Naive B cell (primary cell): ENCODE data around the gene FBLIM1. TPM values are rescaled to one million over a fixed set of nuclear protein-coding genes. Genes with fewer than 3 reads are reported as not detected.
A peak's percentile ranks its signal among the peaks of the same experiment; 100 is the strongest.

Source experiments
- ATAC-seq, 2 donors: fragments of 150-1000 bp; cut with Tn5 transposase; 2 replicates each; pipeline ENCODE4 v1.10.0; 2021; ENCODE audit warnings: low read depth in 2 of 2, mild to moderate bottlenecking in 2 of 2, moderate library complexity in 2 of 2
- DNase-seq: peaks from one replicate; pipeline ENCODE4 v3.0.0; 2022
- H3K27ac Mint-ChIP-seq, 6 donors: one replicate each; pipeline ENCODE4 v1.8.0; 2020 to 2022; ENCODE audit warnings: mild to moderate bottlenecking in 6 of 6, mixed read lengths in 6 of 6, moderate library complexity in 5 of 6, inconsistent platforms in 2 of 6
- H3K27me3 Mint-ChIP-seq, 3 donors: one replicate each; pipeline ENCODE4 v1.8.0; 2021 to 2022; ENCODE audit warnings: mixed read lengths in 3 of 3, mild to moderate bottlenecking in 1 of 3
- H3K36me3 Mint-ChIP-seq, 2 donors: one replicate each; pipeline ENCODE4 v1.8.0; 2020 to 2022; ENCODE audit warnings: mixed read lengths in 2 of 2, inconsistent platforms in 1 of 2, mild to moderate bottlenecking in 1 of 2
- H3K4me1 Mint-ChIP-seq, 3 donors: one replicate each; pipeline ENCODE4 v1.8.0; 2020 to 2022; ENCODE audit warnings: mixed read lengths in 3 of 3, inconsistent platforms in 1 of 3, mild to moderate bottlenecking in 1 of 3, moderate library complexity in 1 of 3
- H3K4me3 Mint-ChIP-seq, 8 donors: one replicate each; pipeline ENCODE4 v1.8.0; 2020 to 2022; ENCODE audit warnings: mild to moderate bottlenecking in 8 of 8, mixed read lengths in 8 of 8, moderate library complexity in 8 of 8, inconsistent platforms in 2 of 8
- H3K9me3 Mint-ChIP-seq, 7 donors: one replicate each; pipeline ENCODE4 v1.8.0; 2020 to 2022; ENCODE audit warnings: mixed read lengths in 7 of 7, mild to moderate bottlenecking in 5 of 7, inconsistent platforms in 2 of 7, moderate library complexity in 1 of 7
- polyA plus RNA-seq, 6 donors: library from polyadenylated mRNA; unstranded; fragments of 300-500 nt; fragmentation: Illumina TruSeq; gene quantifications; one replicate each; pipeline ENCODE4 v1.2.3, GENCODE V29; 2021; ENCODE audit warnings: low read depth in 6 of 6

FBLIM1 gene
- polyA plus RNA-seq, 6 donors from 2014 or later, result not detected

DNA sequence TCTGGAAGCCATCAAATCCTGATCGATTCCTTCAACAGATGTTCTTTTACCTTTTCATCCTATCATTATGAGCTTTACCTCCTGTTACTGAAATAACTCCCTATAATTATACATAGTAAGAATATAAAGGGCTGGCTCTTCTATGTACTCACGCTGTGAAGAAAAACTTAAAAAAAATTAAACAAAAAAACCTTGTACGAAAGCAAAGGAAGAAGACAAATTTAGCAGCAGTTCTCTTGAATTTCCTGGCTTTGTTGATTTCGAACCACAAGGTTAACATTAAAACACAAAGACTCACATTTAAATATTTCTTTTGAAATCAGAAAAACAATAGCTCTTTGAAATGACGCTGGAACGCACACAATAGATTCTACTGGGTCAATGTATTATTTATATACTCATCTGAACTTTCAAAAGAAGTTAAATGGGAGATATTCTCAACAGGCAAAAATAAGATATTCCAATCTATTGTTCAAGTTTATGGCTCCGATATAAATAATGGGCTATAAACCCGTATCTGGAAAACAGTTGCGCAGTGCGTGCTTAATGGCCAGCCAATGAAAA, 75.3 kb downstream of the FBLIM1 start:
- Mint-ChIP-seq H3K36me3 (no peaks in the 10 kb centered on the region), H3K9me3 (no peaks in the 10 kb centered on the region), H3K27ac (peak overlapping the region; percentile 98 to 99 (median 99)), H3K4me3 (peak overlapping the region; percentile 91 to 99 (median 98)), H3K4me1 (peaks cover 32 to 71% (median 54%) of the 10 kb centered on the region in 3 donors), H3K27me3 (no peaks in the 10 kb centered on the region)
- DNase-seq (no peak), ATAC-seq (no peak)

DNA sequence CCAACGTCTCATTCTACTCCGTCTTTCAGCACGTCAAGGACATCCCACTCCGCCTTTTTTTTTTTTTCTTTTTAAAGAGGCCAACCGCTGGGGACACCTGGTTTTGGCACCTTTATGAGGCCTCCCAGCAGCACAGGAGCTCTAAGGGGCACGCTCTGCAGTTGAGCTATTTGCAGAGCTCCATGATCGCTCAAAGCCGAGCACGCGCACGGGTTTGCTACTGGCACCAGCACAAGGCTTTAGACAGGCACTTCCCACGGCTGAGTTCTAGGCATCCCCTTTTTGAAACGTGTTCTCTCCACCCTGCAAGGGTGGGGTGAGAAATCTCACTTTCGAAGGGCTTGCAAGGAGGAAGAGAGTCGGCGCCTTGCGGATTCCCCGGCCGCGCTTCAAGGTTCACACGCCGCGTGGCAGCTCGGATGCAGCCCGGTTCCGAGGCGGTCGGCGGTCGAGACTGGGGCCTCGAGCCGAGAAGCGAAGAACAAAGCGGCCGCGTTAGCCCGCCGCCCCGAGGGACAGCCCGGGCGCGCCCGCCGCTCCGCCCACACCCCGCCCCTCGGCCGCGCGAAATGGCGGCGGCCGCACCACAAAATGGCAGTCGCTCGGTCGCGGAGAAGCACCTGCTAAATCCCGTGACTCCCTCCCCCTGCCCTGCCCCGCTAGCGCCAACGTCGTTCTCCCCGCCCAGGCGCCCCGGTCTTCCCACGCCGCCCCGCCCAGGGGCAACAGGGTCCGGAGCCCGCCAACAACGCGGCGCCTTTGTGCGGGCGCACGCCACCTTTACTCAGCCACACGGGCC, 76.0 kb downstream of the FBLIM1 start:
- ATAC-seq (peak; percentile 59 to 60), DNase-seq (peak; percentile 90)
- peak overlapping the region; percentile 91 to 99 (median 98) for H3K4me3 Mint-ChIP-seq
- H3K4me1 Mint-ChIP-seq, result peaks cover 27 to 65% (median 47%) of the 10 kb centered on the region in 3 donors
- no peaks in the 10 kb centered on the region for H3K27me3 Mint-ChIP-seq
- H3K36me3 Mint-ChIP-seq, result no peaks in the 10 kb centered on the region
- H3K27ac Mint-ChIP-seq, result peak overlapping the region; percentile 98 to 99 (median 99)
- no peaks in the 10 kb centered on the region for H3K9me3 Mint-ChIP-seq

DNA sequence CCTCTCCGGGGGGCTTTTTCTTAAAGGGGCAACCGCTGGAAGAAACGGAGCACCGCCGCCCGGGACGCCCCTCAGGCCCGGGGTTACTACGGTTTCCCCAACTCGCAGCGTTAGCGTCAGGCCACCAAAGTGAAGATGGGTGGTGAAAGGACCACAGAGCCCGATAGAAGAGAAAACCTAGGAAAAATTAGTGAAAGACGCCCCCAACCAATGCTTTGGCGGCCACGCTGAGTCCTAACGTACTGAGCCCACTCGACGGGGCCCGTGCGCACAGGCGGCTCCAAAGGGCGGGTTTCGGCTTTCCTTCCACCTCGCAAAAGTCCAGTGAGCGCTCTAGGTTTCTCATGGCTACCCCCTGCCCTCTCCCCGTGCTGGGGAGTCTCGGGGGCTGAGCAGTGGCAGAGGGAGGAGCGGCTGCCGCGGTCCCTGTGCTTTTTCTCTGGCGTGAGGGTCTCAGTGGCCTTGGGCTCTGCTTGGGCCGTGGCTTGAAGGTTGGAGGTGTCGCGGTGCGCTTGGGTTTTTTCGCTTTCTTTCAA, 76.7 kb downstream of the FBLIM1 start:
- no peaks in the 10 kb centered on the region for H3K36me3 Mint-ChIP-seq
- DNase-seq (no peak), ATAC-seq (peak in 1 of 2 donors; percentile 2)
- peak overlapping the region; percentile 91 to 99 (median 98) for H3K4me3 Mint-ChIP-seq
- peak overlapping the region; percentile 98 to 99 (median 98) for H3K27ac Mint-ChIP-seq
- peaks cover 21 to 58% (median 40%) of the 10 kb centered on the region in 3 donors for H3K4me1 Mint-ChIP-seq
- H3K27me3 Mint-ChIP-seq, result no peaks in the 10 kb centered on the region
- no peaks in the 10 kb centered on the region for H3K9me3 Mint-ChIP-seq

DNA sequence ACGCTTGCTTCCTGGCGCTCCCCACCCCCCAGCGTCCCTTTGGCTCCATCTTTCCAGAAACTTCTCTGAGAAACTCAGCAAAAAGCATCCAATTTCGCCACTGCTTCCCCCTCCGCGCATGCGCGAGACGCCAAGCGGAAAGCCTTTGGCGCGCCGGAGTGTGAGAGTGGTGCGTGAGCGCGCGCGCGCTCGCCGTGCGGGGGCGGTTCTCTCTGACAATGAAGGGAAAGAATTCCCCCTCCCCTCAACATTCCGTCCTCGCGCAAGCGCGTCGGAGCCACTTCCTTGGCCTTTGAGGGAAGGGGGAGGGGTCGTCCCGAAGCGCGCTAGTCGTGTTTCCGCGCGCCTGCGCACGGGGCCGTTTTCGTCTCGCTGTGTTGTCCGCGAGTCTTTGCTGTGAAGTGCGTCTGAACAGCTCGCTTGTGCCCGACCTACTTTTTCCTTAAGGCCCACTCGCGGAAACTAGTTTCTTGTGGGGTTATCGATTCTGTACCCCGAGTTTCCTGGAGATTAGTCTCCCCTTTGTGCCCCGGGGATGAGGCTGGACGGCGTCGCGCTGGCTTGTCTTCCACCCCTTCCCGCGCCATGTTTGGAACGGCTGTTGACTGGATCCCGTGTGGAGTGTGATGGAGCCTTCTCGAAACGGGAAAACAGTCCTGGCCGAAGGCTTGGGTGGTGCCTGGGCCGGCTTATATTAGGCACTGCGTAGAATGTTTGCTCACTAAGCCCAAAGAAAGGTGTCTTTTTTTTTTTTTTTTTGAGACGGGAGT, 77.3 kb downstream of the FBLIM1 start:
- DNase-seq, result peak; percentile 94
- Mint-ChIP-seq H3K9me3 (no peaks in the 10 kb centered on the region), H3K4me1 (peaks cover 14 to 51% (median 34%) of the 10 kb centered on the region in 3 donors), H3K4me3 (peak overlapping the region; percentile 91 to 99 (median 98)), H3K27me3 (no peaks in the 10 kb centered on the region), H3K36me3 (no peaks in the 10 kb centered on the region), H3K27ac (peak overlapping the region; percentile 98 to 99 (median 98))
- ATAC-seq, result peak; percentile 19 to 26

Other genes with a start within 250 kb of the FBLIM1 start
- 10 to 100 TPM in 5 of 6 donors, 1 to 10 TPM in 1; 4.8 to 17.7 (median 14.7) TPM for gene CASP9, start 234.6 kb upstream of the FBLIM1 start, polyA plus RNA-seq
- 10 to 100 TPM in 4 of 6 donors, 1 to 10 TPM in 2; 8.5 to 15.4 (median 14.4) TPM for gene DNAJC16, start 231.9 kb upstream of the FBLIM1 start, polyA plus RNA-seq
- gene AGMAT, start 173.7 kb upstream of the FBLIM1 start, polyA plus RNA-seq, result 1 to 10 TPM; 2.4 to 7.4 (median 3.8) TPM
- 1 to 10 TPM; 2.5 to 7.1 (median 5.7) TPM for gene DDI2, start 141.3 kb upstream of the FBLIM1 start, polyA plus RNA-seq
- 10 to 100 TPM in 3 of 6 donors, 1 to 10 TPM in 3; 1.9 to 13.7 (median 8.9) TPM for gene PLEKHM2, start 74.5 kb upstream of the FBLIM1 start, polyA plus RNA-seq
- 1 to 10 TPM in 1 of 6 donors, under 1 TPM in 1, not detected in 4; 0.73 to 1.3 TPM for gene SLC25A34, start 22.5 kb upstream of the FBLIM1 start, polyA plus RNA-seq
- gene TMEM82, start 16.3 kb upstream of the FBLIM1 start, polyA plus RNA-seq, result not detected
- gene UQCRHL, start 48.9 kb downstream of the FBLIM1 start, polyA plus RNA-seq, result 1 to 10 TPM in 3 of 6 donors, under 1 TPM in 3; 0.11 to 1.3 (median 0.94) TPM
- gene SPEN, start 88.9 kb downstream of the FBLIM1 start, polyA plus RNA-seq, result 10 to 100 TPM in 4 of 6 donors, 1 to 10 TPM in 1, under 1 TPM in 1; 0.96 to 63.0 (median 11.5) TPM
- gene ZBTB17, start 217.3 kb downstream of the FBLIM1 start, polyA plus RNA-seq, result 10 to 100 TPM in 3 of 6 donors, 1 to 10 TPM in 3; 3.6 to 34.9 (median 10.0) TPM
- gene SRARP, start 245.4 kb downstream of the FBLIM1 start, polyA plus RNA-seq, result not detected